Gastroesophageal sphincter (tissue), 3 donors: ENCODE data around the gene ARHGEF4.

ENCODE experiments used
- POLR2A ChIP-seq, 2 donors: fragments of 450-650 bp; IDR thresholded peaks; one replicate each; pipeline ENCODE4 v1.6.1; 2017; ENCODE audit warnings: antibody characterized with exemption in 2 of 2, mild to moderate bottlenecking in 2 of 2, moderate library complexity in 1 of 2
- TF ChIP-seq, protein P1 (sequence below), 4 experiments: fragments of 200-600 bp in 2 of 4; fragments of 450-650 bp in 2 of 4; sonication (generic) in 1 of 4; IDR thresholded peaks; one replicate each; pipeline ENCODE4 v1.5.1; 2017 to 2019; ENCODE audit warnings: antibody characterized with exemption in 4 of 4, mild to moderate bottlenecking in 2 of 4, moderate library complexity in 2 of 4

DNA sequence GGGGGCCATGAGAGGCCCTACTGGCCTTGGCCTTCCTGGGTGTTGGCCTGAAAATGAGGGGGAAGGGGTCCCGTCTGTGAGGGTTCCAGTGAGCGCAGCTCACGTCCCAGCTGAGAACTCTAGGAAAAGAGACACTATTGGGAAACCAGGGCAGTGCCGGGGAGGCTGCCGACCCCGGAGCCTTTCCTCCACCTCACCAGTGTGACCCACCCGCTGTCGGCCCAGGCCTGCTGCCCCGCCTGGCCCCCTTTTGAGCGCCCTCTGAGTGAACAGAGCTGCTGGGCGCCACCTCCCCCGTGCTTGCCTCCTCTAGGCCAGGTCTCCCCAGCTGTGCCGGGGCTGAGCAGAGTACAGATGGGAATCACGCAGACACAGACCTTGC lies 17.5 kb upstream of the ARHGEF4 start:
- TF ChIP-seq POLR2A (IDR thresholded peaks at IDR 0.05), result no peak
- TF ChIP-seq, protein P1, sequence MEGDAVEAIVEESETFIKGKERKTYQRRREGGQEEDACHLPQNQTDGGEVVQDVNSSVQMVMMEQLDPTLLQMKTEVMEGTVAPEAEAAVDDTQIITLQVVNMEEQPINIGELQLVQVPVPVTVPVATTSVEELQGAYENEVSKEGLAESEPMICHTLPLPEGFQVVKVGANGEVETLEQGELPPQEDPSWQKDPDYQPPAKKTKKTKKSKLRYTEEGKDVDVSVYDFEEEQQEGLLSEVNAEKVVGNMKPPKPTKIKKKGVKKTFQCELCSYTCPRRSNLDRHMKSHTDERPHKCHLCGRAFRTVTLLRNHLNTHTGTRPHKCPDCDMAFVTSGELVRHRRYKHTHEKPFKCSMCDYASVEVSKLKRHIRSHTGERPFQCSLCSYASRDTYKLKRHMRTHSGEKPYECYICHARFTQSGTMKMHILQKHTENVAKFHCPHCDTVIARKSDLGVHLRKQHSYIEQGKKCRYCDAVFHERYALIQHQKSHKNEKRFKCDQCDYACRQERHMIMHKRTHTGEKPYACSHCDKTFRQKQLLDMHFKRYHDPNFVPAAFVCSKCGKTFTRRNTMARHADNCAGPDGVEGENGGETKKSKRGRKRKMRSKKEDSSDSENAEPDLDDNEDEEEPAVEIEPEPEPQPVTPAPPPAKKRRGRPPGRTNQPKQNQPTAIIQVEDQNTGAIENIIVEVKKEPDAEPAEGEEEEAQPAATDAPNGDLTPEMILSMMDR (IDR thresholded peaks at IDR 0.05), result no peak
